ENCODE data around the gene COPS7A. TPM values are rescaled to one million over a fixed set of nuclear protein-coding genes. Genes with fewer than 3 reads are reported as not detected.

The COPS7A gene
- total RNA-seq, 1 experiment from 2014 or later = 82.3 TPM

DNA sequence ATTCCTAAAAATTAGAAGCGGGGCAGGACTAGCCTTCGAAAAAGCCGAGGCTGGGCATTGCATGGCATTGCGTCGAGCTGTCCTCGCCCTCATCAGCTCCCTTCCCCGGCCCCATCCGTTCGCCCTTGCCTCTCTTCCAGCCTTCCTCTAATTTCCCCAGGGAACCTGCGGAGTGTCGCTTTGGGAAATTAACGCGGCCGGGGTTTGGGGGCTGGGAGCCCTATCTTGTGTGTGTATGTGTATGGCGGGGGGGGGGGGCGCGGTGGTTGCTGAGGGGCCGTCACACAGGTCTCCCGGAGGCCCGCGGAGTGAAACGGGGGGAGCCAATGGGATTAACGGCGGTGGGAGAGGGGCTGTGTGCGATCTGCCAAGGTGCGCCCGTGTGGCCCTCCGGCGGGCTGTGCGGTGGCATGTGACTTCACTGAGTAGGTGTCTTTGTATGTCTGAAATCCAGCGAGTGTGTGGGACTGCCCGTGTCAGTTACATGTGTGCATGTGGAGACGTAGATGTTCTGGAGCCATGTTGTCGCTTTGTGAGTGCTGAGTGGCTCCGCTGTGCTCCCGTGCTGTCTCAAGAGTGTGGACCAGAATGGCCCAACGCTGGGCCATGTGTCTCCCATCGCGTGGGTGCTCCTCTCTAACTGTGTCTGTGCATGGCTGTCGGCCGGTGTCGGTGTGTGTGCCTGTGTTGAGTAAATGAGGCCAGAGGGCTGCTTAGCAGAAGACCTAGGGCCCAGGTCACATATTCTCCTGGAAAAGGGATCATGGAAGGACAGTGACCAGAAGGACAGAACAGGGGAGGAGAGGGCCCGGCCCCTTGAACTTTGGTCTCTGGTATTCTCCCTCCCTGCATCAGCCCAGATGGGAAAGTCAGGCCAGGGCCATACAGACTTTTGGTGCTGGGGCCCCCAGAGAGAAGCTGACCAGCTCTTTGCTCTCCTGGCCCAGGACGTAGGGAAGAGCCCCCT is 43.8 kb downstream of the COPS7A start:
- peak overlapping the region; percentile 96 for H3K4me2 ChIP-seq (ENCODE audit: low read length)
- no peak for ATAC-seq
- H3F3A ChIP-seq (ENCODE audit: low read length, unreplicated experiment) = no peaks in the 10 kb centered on the region
- peak overlapping the region; percentile 89 for H3K4me3 ChIP-seq (ENCODE audit: low read length)
- H3K27ac ChIP-seq (ENCODE audit: low read length) = peak overlapping the region; percentile 9; the same call in 1 of the 2 replicates
- TSS peak; percentile 34 for BruUV-seq (replicated peaks)
- H3K4me1 ChIP-seq (ENCODE audit: insufficient read depth, low read length) = peaks cover 36% of the 10 kb centered on the region
- intact Hi-C loops (cut with micrococcal nuclease) = loop anchor here (2.0 kb wide), 1 partner anchor 15 kb away; the partner anchor contains the start of gene MLF2
- H3K36me3 ChIP-seq (ENCODE audit: low read depth, low read length) = no peaks in the 10 kb centered on the region
- peak overlapping the region; percentile 79 for H3K9ac ChIP-seq (ENCODE audit: low read length)
- no peaks in the 10 kb centered on the region for H3K9me2 ChIP-seq (replicated peaks; ENCODE audit: low read length)
- CTCF ChIA-PET = interaction anchor here (0.7 to 2.0 kb wide), 3 partner anchors 11 to 157 kb away, joined by 3 to 24 read pairs (median 10); partner anchors contain the start of gene MLF2
- H2AFZ ChIP-seq (ENCODE audit: low read length) = peak overlapping the region; percentile 75
- peak; percentile 23 for DNase-seq
- POLR2A ChIA-PET (ENCODE audit: unreplicated experiment) = interaction anchor here (0.6 to 1.5 kb wide), 2 partner anchors 14 to 65 kb away, joined by 4 to 14 read pairs; partner anchors contain the start of gene MLF2
- no peak for TF ChIP-seq EZH2 (IDR thresholded peaks at IDR 0.05; ENCODE audit: low read length, unreplicated experiment)
- TF ChIP-seq EZH2phosphoT487 (IDR thresholded peaks at IDR 0.05; ENCODE audit: borderline replicate concordance, low read length) = no peak
- TF ChIP-seq, protein P1, sequence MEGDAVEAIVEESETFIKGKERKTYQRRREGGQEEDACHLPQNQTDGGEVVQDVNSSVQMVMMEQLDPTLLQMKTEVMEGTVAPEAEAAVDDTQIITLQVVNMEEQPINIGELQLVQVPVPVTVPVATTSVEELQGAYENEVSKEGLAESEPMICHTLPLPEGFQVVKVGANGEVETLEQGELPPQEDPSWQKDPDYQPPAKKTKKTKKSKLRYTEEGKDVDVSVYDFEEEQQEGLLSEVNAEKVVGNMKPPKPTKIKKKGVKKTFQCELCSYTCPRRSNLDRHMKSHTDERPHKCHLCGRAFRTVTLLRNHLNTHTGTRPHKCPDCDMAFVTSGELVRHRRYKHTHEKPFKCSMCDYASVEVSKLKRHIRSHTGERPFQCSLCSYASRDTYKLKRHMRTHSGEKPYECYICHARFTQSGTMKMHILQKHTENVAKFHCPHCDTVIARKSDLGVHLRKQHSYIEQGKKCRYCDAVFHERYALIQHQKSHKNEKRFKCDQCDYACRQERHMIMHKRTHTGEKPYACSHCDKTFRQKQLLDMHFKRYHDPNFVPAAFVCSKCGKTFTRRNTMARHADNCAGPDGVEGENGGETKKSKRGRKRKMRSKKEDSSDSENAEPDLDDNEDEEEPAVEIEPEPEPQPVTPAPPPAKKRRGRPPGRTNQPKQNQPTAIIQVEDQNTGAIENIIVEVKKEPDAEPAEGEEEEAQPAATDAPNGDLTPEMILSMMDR (conservative IDR thresholded peaks at IDR 0.05; ENCODE audit: low read depth, low read length) = no peak
- H3K79me2 ChIP-seq (ENCODE audit: low read length) = peaks cover 27% of the 10 kb centered on the region
- no peaks in the 10 kb centered on the region for H3K9me3 ChIP-seq (ENCODE audit: low read length)
- no peaks in the 10 kb centered on the region; the same call in 1 of the 2 replicates for H4K20me1 ChIP-seq (ENCODE audit: low read length)
- no peaks in the 10 kb centered on the region for H3K27me3 ChIP-seq (ENCODE audit: low read length)

DNA sequence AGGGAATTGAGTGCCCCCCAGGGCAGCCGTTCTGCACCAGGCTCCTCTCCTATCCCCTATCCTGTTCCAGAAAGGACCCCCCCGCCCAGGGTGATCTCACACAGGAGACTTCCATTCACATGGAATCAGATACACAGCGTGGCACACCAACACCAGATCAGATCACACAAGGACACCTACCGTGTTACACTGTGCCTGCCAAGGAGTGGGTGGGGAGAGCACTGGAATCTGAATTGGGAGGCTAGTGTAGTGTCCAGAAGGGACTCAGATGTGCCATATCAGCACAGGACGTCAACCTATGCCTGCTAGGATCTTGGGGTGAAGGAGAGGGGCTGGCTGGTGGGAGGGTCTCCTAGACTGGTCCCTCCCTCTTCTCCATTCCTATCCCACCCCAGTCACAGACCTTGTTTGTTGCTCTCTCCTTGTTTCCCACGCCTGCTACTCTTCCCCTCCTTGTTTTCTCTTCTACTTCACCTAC is 44.6 kb downstream of the COPS7A start:
- no peaks in the 10 kb centered on the region; the same call in 1 of the 2 replicates for H4K20me1 ChIP-seq (ENCODE audit: low read length)
- no peaks in the 10 kb centered on the region for H3K27me3 ChIP-seq (ENCODE audit: low read length)
- no peaks in the 10 kb centered on the region for H3K36me3 ChIP-seq (ENCODE audit: low read depth, low read length)
- peaks cover 27% of the 10 kb centered on the region for H3K79me2 ChIP-seq (ENCODE audit: low read length)
- no peaks in the 10 kb centered on the region for H3K9me3 ChIP-seq (ENCODE audit: low read length)
- DNase-seq = no peak
- no peaks in the 10 kb centered on the region for H3K9me2 ChIP-seq (replicated peaks; ENCODE audit: low read length)
- peak overlapping the region; percentile 89 for H3K4me3 ChIP-seq (ENCODE audit: low read length)
- CTCF ChIA-PET = no interaction called here
- no peak overlapping the region for H2AFZ ChIP-seq (ENCODE audit: low read length)
- no peaks in the 10 kb centered on the region for H3F3A ChIP-seq (ENCODE audit: low read length, unreplicated experiment)
- peak overlapping the region; percentile 79; the same call in 1 of the 2 replicates for H3K9ac ChIP-seq (ENCODE audit: low read length)
- no peak for ATAC-seq
- peaks cover 34% of the 10 kb centered on the region for H3K4me1 ChIP-seq (ENCODE audit: insufficient read depth, low read length)
- POLR2A ChIA-PET (ENCODE audit: unreplicated experiment) = no interaction called here
- BruUV-seq (replicated peaks) = no TSS peak
- peak overlapping the region; percentile 96 for H3K4me2 ChIP-seq (ENCODE audit: low read length)
- TF ChIP-seq EZH2phosphoT487 (IDR thresholded peaks at IDR 0.05; ENCODE audit: borderline replicate concordance, low read length) (no peak), EZH2 (IDR thresholded peaks at IDR 0.05; ENCODE audit: low read length, unreplicated experiment) (no peak)
- TF ChIP-seq, protein P1 (conservative IDR thresholded peaks at IDR 0.05; ENCODE audit: low read depth, low read length) = no peak
- intact Hi-C loops (cut with micrococcal nuclease) = no loop called here
- no peak overlapping the region for H3K27ac ChIP-seq (ENCODE audit: low read length)

All from PC-3 (cell line).